ENCODE measurements around the gene EMCN.

DNA sequence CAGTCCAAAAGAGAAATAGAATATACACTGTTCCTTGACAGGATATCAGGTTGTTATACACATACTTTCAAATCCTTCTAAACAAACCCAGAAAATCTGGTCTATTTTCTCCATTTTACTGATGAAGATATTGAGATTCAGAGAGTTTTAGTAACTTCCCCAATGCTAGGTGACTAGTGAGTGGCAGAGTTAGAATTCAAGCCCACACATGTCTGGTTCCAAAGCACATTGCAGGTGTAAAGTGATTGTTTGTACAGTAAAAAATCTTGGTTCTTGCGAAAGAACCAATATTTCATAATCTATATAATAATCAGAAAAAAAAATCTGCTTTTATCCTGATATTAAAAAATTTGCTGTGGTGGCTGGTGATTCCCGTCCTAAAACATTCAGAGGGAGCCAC, 39.5 kb upstream of the EMCN start:
- TF ChIP-seq CTCF (IDR thresholded peaks at IDR 0.05; ENCODE audit: insufficient read depth, low read length) (no peak), POLR2AphosphoS5 (IDR thresholded peaks at IDR 0.05; ENCODE audit: low read depth) (no peak), REST (IDR thresholded peaks at IDR 0.05; ENCODE audit: insufficient replicate concordance, low read depth) (no peak)

All from HL-60 (cell line).